Stimulated activated CD4-positive, alpha-beta T cell treated with anti-CD3 and anti-CD28 coated beads, Interleukin-12 subunit alpha, Interleukin-12 subunit beta, amount 100 ng/mL, for 24 hours (primary cell): Measurements from ENCODE around the gene UBXN1.

ENCODE experiments used
- DNase-seq, 2 experiments: peaks; one replicate each; pipeline ENCODE4 v3.0.0-alpha.2; 2020; ENCODE audit warnings: low read depth in 2 of 2

UBXN1 gene, protein sequence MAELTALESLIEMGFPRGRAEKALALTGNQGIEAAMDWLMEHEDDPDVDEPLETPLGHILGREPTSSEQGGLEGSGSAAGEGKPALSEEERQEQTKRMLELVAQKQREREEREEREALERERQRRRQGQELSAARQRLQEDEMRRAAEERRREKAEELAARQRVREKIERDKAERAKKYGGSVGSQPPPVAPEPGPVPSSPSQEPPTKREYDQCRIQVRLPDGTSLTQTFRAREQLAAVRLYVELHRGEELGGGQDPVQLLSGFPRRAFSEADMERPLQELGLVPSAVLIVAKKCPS

DNA sequence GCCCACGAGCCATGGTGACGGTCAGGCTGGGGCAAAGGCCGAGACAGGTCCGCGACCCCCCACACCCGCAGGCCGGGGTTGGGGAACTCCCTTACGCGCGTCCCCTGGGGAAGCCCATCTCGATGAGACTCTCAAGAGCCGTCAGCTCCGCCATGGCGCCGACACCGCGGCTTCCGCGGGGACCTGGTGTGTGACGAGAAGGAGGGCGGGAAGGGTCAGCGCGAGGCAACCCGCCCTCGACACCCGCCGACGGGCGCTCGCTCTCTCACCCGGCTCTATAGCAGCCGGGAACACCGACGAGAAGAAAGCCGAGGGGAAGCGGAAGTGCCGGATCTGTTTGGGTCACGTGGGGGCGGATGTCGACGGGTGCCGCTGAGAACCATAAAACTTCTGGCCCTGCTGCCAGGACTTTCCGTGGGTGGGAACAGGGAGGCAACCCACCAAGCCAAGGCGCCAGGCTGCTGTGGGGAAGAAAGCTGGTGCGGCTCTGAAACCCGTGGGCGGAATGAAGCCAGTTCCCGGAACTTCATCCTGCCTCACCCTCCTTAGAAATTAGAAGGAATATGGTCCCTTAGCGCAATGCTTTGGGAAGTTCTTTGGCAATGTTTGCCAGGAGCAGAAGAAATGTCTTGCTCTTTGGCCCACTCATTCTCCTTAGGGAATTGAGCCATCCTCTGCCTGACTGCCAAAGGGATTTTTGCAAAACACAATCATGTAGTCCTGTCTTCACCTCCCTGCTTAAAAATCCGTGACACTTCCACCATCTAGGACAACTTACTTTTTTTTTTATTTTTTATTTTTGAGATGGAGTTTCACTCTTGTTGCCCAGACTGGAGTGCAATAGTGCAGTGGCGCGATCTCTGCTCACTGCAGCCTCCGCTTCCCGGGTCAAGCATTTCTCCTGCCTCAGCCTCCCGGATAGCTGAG lies at the start of gene UBXN1:
TSS of gene UBXN1 (minus strand) at position 304 of the 927 bp plus-strand sequence. CDS start at position 154, 150 bp downstream.
- DNase-seq: peak; percentile 71 to 86

DNA sequence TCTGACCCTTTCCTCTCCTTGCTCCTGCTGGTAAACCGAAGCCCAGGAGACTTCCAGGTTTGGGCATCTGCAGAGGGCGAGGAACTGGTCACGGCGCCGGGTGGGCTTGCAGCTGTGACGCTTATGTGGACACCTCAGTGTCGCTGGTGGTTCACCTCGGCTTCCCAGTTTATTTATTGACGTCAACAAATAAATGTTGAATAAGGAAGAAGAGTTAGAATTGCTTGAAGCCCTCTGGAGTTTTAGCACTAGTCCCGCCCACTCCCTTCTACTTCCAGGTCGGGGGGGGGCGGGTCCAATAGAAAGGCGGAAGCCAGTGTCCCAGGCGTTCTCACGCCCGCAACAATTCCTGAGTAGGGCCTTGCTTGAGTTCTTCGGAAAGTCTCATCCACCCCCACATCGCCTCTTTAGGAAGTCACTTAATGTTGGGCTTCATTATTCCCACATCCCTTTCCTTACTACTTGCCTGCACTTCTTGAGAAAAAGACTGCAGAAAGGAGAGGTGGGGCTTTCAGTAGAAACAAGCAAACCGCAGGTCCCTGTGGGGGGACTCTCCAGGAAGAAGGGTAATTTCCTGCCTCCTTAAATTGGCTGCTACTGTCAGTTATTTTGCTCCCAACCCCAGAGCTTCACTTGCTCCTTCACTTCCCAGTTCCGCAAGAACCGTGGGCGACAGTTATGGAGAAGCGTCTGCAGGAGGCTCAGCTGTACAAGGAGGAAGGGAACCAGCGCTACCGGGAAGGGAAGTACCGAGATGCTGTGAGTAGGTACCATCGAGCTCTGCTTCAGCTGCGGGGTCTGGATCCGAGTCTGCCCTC lies 49.5 kb upstream of the UBXN1 start, which contains the start of gene TTC9C:
TSS of gene TTC9C (plus strand) at position 316 of the 818 bp plus-strand sequence. CDS start at position 679, 363 bp downstream.
- peak; percentile 68 to 80 for DNase-seq

DNA sequence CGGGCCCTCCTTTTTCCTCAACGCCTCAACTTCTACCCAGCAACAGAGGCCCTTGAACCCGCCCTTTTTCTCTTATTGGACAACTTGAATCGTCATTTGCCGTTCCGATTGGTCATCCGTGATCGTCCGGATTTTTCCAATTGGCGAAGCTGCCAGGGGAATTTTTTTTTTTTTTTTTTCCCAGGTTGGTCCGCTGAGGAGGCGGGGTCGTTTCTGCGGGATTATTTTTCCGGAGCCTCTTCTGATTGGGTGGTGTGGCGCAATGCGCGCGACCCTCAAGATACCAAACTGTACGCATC lies 48.9 kb upstream of the UBXN1 start:
- DNase-seq: peak; percentile 67 to 76

DNA sequence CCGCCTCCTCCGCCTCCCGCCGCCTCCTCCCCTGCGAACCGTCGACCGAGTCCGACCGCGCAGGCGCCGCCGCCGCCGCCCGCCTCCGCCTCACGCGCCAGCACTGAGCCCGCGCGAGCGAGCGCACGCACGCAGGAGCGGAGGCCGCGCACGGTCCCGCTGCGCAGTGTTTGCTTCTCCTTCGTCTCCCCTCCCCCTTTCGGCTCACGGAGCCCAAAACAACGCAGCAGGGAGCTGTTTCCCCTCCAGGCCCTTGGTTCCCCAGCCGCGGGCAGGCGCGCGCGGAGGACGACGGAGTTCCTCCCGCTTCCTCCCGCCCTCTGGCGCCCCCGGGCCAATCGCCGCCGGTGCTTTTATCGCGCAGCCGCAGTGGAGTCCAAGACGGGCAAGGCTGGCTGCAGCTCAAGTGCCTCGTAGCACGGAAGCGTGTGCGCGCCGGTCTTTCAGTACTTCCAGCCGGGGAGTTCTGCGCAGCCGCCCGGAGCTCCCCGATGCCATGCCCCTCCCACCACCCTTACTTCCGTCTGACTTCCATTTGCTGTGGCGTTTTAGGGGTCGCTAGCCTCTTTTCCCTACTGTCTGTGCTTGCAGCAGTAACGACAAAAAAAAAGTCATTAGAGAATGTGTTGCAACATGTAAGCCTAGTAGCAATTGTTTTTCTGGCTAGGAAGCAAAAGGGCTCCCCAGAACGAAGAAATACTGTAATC lies 48.4 kb upstream of the UBXN1 start, which contains the start of gene HNRNPUL2:
TSS of gene HNRNPUL2 (minus strand) at position 293 of the 707 bp plus-strand sequence. CDS start 301 bp downstream, outside the sequence.
- DNase-seq: peak; percentile 96

DNA sequence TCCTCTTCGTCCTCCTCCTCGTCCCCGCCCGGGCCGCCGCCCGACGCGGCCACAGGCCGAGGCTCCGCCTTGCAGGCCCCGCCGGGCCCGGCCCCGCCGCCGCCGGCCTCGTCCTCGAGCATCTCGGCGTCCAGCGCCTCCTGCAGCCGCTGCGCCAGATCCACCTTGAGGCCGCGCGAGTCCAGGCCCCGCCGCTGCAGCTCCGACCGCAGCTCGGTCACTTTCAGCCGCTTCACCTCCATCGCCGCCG lies 48.0 kb upstream of the UBXN1 start:
- DNase-seq: no peak

DNA sequence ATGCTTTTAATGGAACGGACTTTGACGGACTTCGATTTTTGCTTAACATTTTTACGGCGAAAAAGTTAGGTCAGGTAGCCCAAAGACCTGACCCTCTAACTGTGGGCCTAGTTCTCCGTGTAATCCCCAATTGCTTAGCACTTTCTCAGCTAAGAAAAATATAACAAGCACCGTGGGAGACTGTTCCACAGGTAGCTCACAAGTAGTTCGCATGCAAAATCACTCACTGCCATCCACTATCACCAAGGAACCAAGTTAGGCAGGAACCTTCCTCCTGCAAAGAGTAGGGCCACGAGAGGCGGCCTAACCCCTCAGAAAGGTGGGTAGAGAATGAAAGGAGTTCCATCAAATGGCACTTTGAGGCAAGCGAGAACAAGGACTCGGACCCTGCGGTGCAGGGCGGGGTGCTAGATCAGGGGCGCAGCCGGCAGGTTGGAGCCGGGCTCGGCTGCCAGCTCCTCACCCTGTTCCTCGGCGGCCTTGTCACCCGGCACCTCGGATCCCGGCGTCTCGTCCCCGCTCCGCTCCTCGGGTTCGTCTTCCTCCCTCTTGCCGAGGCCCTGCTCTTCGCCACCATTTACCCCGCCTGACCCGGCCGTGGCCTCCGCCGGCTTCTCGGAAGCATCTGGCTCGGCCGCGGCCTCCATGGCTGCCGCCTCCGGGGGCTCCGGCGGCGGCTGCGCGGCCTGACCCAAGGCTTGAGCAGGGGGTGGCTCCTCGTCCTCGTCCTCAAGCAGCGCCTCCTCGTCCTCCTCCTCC lies 47.5 kb upstream of the UBXN1 start:
- no peak for DNase-seq

DNA sequence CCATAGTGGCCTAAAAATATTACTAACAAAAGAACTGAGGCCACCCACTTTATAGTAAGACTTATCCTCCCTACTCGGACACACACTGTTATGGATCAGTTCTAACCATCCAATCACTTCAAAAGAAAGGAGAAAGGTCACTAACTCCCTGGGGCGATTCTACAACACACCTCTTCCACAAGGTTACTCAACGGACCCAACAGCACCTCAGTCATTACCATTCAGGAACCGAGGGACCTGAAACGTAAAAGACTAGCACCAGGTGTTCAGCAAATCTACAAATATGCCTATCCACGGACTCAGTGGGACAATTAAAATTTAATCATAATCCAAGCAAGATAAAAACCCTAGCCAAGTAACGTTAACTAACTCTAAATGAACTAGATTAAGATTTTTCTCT lies 46.8 kb upstream of the UBXN1 start:
- no peak for DNase-seq

DNA sequence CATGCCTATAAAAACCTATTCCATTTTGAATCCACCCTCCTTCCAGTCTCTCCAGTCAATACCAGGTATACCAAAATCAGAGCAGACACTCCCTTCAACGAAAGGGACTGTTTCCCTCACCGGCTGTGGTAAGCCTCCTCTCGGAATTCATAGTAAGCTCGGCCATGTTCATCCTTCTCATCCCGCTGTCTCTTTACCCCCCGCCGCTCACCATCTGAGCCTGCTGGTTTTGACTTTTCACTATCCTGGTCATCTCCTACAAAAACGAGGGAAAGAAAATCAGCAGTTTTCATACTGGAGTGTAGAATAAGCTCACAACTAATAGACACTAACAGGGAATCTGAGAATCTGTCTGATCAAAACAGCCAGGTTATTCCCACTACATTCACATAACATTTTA lies 45.3 kb upstream of the UBXN1 start:
- DNase-seq: no peak

DNA sequence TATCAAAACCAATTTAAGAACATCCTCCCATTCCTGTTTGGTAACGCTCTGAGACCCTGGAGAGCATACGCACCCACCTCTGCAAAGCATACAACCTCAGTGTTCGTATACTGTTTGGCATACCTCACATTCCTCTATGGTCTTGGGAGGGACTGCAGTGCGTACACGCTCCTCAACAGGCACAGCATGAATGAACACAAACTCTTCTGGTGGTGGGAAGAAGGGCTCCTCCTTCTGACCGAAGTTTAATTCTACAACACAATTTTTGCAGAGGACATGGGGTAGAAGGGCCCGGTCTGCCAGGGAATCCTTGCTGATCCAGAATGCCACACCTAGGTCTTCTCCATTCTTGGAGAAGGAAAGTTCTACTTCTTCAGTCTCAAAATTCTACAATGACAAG lies 43.1 kb upstream of the UBXN1 start:
- no peak for DNase-seq

DNA sequence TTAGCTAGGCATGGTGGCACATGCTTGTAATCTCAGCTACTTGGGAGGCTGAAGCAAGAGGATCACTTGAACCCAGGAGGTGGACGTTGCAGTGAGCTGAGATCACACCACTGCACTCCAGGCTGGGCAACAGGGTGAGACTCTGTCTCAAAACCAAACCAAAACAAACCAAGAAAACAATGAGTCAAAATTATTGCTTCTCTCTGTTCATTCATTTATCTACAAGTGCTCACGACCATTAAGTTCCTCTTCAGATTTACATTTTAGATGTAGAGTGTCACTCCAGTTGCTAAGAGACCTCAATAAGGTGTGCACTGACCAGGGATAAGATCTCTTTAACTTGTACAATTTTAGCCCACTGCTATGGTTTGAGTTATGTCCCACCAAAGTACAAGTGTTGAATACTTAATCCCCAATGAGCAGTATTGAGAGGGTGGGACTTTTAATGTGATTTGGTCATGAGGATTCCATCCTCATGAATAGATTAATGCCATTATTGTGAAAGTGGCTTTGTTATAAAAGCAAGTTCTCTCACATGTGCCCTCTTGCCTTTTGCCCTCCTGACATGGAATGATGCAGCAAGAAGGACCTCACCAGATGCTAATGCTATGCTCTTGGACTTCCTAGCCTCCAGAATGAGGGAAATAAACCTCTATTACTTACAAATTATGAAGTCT lies 40.6 kb upstream of the UBXN1 start:
- no peak for DNase-seq

DNA sequence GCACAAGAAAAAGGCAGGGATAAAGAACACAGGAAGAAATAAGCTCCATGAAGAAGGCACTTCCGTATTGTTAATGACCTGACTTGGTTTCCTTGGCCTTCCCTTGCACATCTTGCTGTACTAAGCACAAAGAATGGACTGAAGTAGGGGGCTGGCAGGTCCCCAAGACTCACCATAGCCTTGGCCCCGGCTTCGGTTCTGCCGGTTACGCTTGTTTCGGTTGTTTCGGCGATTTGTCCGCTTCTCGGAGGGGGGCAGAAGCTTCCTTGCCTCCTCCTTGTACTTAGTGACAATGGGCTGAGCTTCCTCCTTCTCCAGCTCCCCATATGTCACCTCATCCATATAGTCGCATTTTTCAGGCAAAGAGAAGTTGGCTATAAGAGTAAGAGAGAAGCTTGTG lies 37.9 kb upstream of the UBXN1 start:
- DNase-seq: no peak

DNA sequence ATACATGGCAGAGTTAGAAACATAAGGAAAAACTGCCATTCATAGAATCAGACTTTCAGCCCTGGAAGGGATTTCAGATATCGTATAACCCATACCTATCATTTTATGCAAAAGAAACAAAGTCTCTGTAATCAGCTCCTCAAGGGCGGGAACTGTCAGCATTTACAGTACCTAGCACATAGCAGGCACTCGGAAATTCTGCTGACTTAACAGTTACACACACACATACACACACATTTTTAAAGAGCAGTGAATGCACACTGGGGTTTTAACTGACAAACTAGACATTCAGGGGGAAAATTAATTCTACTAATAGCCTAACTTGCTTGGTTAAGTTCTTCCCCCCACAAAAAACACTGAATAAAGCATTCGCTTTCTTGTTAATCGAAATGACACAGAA lies 37.3 kb upstream of the UBXN1 start:
- DNase-seq: no peak

DNA sequence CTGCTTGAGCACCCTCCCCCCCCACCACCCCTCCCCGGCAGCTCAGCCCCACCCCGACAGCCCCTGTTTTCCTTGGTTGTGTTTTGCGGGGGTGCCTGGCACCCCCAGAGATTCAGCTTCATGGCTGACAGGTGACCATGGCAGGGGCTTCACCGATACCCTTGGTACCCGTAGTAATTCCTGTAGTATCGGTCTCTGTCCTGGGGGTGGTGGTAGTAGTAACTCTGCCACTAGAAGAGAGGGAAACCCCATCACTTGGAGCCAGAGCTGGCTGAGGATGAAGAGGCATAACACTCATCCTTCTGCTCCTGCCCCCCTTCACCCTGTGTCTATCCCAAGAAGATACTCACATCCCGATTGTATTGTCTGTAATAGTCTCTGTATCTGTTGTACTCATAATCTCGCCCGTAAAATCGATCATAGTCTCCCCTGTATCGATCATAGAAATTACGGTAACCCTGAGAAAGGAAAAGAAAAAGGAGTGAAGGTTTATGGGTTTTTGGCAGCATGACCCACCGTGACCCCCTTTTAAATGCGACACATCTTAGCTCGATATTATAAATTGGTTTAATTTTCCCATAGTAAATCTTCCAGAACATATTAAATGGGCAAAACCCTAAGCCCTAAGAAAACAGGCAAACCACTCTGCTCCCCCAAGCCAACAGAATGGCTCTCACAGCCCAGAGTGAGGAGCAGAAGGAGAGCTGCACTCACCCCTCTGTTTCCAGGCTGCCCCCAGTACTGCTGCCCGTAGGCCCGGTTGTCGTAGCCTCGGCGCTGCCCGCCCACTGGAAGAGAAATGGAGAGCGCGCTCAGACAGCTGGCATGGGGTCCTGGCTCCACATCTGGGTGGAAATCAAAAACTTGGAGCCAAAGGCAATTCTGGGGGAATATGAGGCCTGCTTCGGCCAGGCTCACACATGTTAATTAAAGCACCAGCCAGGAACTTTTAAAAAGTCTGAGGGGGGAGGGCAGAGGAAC lies 36.6 kb upstream of the UBXN1 start:
- DNase-seq: no peak

DNA sequence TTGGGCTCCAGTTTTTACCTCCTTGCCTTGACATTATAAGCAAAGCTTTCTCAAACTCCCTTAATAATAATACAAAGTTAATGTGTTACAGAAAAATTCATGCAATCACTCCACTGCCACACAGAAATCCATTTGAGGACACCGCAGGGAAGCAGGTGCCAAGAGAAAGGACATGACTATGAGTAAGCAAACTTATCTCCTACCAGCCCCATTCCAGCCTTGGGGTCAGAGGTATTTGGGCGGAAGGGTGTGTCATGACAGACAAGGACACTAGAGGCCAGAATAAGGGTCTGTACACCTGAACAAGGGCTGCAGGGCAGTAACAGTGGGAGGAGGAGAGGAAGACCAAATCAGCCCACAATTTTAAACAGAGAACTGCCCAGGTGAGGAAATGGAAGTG lies 34.5 kb upstream of the UBXN1 start:
- no peak for DNase-seq

DNA sequence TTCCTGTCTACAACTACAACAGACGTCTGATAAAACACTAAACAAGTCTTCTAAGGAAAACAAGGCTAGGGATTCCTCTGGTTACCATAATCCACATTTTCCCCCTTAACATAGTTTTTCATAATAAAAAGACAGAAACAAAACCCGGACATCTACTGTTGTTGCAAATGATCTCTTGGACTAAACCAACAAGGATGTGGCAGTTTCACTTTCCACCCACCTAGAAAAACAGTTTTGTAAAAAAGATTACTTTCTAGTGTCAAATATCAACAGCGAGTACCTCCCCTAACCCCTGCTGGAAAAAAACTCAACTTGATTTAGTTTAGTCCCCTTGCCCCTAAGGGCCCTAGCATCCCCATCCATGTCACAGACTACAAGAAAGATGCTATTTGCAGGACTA lies 34.0 kb upstream of the UBXN1 start:
- no peak for DNase-seq

DNA sequence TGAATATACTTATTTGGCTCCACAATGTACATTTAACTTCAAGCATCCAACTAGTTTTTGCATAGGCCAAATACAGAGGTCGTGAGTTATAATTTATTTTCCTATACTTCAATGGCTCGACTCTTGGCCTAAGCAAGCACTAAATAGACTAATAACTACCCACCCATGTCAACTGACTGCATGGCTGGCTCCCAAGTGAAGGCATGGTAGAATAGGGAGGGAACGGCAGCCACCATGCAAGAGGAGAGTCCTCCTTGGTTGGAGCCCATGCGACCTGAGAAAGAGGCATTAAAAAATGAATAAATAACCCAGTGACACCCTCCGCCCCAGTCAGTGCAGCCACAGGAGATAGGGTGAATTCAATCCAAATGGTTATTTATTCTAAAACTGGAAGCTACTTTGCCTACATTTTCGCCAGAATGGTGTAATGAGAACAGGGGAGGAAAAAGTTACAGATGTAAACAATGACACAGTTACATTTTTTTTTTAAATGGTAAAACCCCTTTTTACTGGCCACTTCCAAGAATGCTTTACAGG lies 33.5 kb upstream of the UBXN1 start:
- no peak for DNase-seq

DNA sequence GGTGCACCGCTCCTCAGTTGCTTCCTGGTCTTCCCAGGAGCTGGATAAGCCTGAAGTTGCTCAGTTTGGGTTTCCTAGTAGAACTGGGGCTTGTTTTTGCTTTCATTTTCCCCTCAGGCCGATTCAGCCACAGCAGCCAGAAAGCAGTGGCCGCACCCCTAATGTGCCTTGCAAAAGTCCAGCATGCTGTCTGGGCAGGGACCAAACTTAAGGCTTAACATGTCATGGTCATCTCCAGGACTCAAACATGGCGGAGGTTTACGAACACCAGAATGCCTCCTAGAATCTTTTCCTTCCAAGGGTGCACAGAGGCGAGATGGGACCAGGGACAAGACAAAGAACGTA lies 31.1 kb upstream of the UBXN1 start:
- no peak for DNase-seq

DNA sequence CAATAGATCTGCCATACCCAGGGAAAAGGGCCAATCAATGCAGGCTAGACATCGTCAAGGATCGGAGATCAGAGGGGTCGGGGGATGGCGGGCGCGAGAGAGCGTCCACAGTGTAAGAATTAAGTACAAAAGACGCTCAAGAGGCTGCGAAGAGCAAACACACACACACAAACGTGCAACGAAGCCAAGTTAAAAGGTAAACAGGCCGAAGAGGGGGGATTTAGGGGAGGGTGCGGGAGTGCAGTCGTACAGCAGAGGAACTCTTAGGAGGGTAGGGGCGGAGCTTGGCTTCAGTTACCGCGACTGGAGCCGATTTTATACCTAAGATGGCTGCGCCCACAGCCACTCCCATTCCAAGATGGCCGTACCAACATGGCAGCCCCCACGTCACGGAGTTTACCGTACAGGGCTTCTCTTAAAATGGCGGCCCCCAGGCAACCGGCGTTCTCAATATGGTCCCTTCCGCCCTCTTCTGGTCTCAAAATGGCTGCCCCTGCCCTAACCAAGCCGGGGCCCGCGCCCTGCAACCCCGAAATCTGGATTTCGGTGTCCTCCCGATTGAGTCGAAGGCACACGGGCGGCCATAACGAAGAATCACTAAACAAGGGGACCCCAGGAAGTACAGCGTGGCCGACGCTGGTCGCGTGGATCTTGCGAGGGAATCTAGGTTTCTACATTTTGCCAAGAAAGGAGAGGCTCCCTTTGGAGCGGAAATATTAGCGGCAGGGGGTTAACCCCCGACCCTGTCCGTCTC lies 30.6 kb upstream of the UBXN1 start:
- DNase-seq: peak; percentile 90 to 94
